Measurements from ENCODE around the gene SLC4A5.

DNA sequence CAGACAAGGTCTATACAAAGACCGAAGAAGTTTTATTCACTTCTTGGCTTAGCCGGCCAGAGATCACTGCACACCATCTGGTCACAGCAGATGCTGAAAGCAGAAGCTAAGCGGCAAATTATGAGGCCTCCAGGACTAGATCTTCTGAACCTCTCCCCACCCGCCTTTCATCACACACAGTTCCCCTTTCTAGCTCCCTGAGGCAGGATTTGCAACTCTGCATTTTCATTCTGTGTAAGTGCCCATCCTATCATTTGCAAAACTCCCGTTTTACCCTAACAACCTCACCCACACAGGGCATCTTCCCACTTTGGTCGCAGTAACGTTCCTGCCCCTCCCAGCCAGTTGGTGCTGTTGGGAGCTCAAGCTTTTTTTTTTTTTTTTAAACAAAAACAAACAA, 161.5 kb downstream of the SLC4A5 start:
- TF ChIP-seq, protein P1, sequence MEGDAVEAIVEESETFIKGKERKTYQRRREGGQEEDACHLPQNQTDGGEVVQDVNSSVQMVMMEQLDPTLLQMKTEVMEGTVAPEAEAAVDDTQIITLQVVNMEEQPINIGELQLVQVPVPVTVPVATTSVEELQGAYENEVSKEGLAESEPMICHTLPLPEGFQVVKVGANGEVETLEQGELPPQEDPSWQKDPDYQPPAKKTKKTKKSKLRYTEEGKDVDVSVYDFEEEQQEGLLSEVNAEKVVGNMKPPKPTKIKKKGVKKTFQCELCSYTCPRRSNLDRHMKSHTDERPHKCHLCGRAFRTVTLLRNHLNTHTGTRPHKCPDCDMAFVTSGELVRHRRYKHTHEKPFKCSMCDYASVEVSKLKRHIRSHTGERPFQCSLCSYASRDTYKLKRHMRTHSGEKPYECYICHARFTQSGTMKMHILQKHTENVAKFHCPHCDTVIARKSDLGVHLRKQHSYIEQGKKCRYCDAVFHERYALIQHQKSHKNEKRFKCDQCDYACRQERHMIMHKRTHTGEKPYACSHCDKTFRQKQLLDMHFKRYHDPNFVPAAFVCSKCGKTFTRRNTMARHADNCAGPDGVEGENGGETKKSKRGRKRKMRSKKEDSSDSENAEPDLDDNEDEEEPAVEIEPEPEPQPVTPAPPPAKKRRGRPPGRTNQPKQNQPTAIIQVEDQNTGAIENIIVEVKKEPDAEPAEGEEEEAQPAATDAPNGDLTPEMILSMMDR (conservative IDR thresholded peaks at IDR 0.05 in 1 of 2, IDR thresholded peaks at IDR 0.05 in 1 of 2; ENCODE audit: extremely low read depth in 1 of 2, insufficient read depth in 1 of 2, low read depth in 1 of 2, low read length in 2 of 2) = no peak
- TF ChIP-seq EZH2 (IDR thresholded peaks at IDR 0.05; ENCODE audit: borderline replicate concordance, low read length) = no peak
